SK-N-SH treated with all-trans-retinoic acid at 6 μM for 48 hours (cell line): ENCODE data around the gene CD22.

Source experiments
- ATAC-seq: fragments of 200-7000 bp; cut with Tn5 transposase; 3 replicates; pipeline ENCODE4 v1.9.1; 2020; ENCODE audit warnings: mild to moderate bottlenecking, moderate library complexity
- ARNTL ChIP-seq: fragments of 450-650 bp; formaldehyde crosslinking; IDR thresholded peaks from 2 replicates; pipeline ENCODE4 v1.5.0; 2020; ENCODE audit warnings: low read depth, mild to moderate bottlenecking, moderate library complexity, borderline replicate concordance
- BACH2 ChIP-seq: fragments of 250-450 bp; sonication (Bioruptor Pico); IDR thresholded peaks from 2 replicates; pipeline ENCODE4 v1.9.0; 2021; ENCODE audit warnings: mild to moderate bottlenecking, borderline replicate concordance
- ESRRG ChIP-seq: fragments of 250-450 bp; sonication (Bioruptor Pico); IDR thresholded peaks from 2 replicates; pipeline ENCODE4 v1.6.1; 2021; ENCODE audit warnings: mild to moderate bottlenecking
- GLIS3 ChIP-seq: fragments of 250-450 bp; sonication (Bioruptor Pico); IDR thresholded peaks from 2 replicates; pipeline ENCODE4 v1.5.0; 2020; ENCODE audit warnings: mild to moderate bottlenecking, moderate library complexity
- ISL1 ChIP-seq: fragments of 250-450 bp; sonication (Bioruptor Pico); IDR thresholded peaks from 2 replicates; pipeline ENCODE4 v2.1.2; 2022; ENCODE audit warnings: mild to moderate bottlenecking, moderate library complexity
- OSR1 ChIP-seq: fragments of 250-450 bp; sonication (Bioruptor Pico); IDR thresholded peaks from 2 replicates; pipeline ENCODE4 v1.8.0; 2022; ENCODE audit warnings: moderate library complexity, mild to moderate bottlenecking, inconsistent platforms
- PPARA ChIP-seq: fragments of 250-450 bp; sonication (Bioruptor Pico); IDR thresholded peaks from 2 replicates; pipeline ENCODE4 v1.5.0; 2020; ENCODE audit warnings: mild to moderate bottlenecking, borderline replicate concordance
- RARB ChIP-seq: fragments of 250-450 bp; sonication (Bioruptor Pico); IDR thresholded peaks from 2 replicates; pipeline ENCODE4 v1.8.0; 2021; ENCODE audit warnings: mild to moderate bottlenecking, moderate library complexity
- SNAI2 ChIP-seq: fragments of 250-450 bp; sonication (Bioruptor Pico); IDR thresholded peaks from 2 replicates; pipeline ENCODE4 v1.5.0; 2020; ENCODE audit warnings: mild to moderate bottlenecking, moderate library complexity
- TCF4 ChIP-seq: fragments of 250-450 bp; sonication (Bioruptor Pico); IDR thresholded peaks from 2 replicates; pipeline ENCODE4 v1.8.0; 2021; ENCODE audit warnings: mild to moderate bottlenecking, moderate library complexity, borderline replicate concordance
- TOX ChIP-seq: fragments of 250-450 bp; sonication (Bioruptor Pico); IDR thresholded peaks from 2 replicates; pipeline ENCODE4 v1.8.0; 2021; ENCODE audit warnings: mild to moderate bottlenecking, moderate library complexity, borderline replicate concordance
- ZC3H10 ChIP-seq: fragments of 250-450 bp; sonication (Bioruptor Pico); IDR thresholded peaks from 2 replicates; pipeline ENCODE4 v1.5.1; 2021; ENCODE audit warnings: mild to moderate bottlenecking, moderate library complexity
- ZFP30 ChIP-seq: fragments of 450-650 bp; formaldehyde crosslinking; IDR thresholded peaks from 2 replicates; pipeline ENCODE4 v1.5.0; 2022; ENCODE audit warnings: mild to moderate bottlenecking, moderate library complexity
- ZNF565 ChIP-seq: fragments of 450-650 bp; formaldehyde crosslinking; conservative IDR thresholded peaks from 2 replicates; pipeline ENCODE4 v1.5.0; 2020; ENCODE audit warnings: low read depth, mild to moderate bottlenecking, moderate library complexity
- ZNF70 ChIP-seq: fragments of 450-650 bp; formaldehyde crosslinking; IDR thresholded peaks from 2 replicates; pipeline ENCODE4 v1.5.0; 2020; ENCODE audit warnings: mild to moderate bottlenecking, moderate library complexity
- ZNF8 ChIP-seq: fragments of 450-650 bp; formaldehyde crosslinking; IDR thresholded peaks from 2 replicates; pipeline ENCODE4 v1.5.0; 2020; ENCODE audit warnings: mild to moderate bottlenecking, moderate library complexity
- TF ChIP-seq, protein P1 (sequence below): fragments of 250-450 bp; sonication (Bioruptor Pico); IDR thresholded peaks from 2 replicates; pipeline ENCODE4 v1.5.1; 2021; ENCODE audit warnings: mild to moderate bottlenecking, moderate library complexity
- TF ChIP-seq, protein P2 (sequence below): fragments of 250-450 bp; sonication (Bioruptor Pico); IDR thresholded peaks from 2 replicates; pipeline ENCODE4 v1.5.0; 2020; ENCODE audit warnings: mild to moderate bottlenecking, moderate library complexity
- TF ChIP-seq, protein P3 (sequence below): fragments of 250-450 bp; sonication (Bioruptor Pico); IDR thresholded peaks from 2 replicates; pipeline ENCODE4 v1.8.0; 2020; ENCODE audit warnings: mild to moderate bottlenecking, moderate library complexity, borderline replicate concordance
- TF ChIP-seq, protein P4 (sequence below): fragments of 250-450 bp; sonication (Bioruptor Pico); IDR thresholded peaks from 2 replicates; pipeline ENCODE4 v1.5.1; 2020; ENCODE audit warnings: low read depth, mild to moderate bottlenecking, moderate library complexity
- TF ChIP-seq, protein P5 (sequence below): fragments of 250-450 bp; sonication (Bioruptor Pico); IDR thresholded peaks from 2 replicates; pipeline ENCODE4 v1.8.0; 2021; ENCODE audit warnings: low read depth, mild to moderate bottlenecking, moderate library complexity, borderline replicate concordance

The CD22 gene

DNA sequence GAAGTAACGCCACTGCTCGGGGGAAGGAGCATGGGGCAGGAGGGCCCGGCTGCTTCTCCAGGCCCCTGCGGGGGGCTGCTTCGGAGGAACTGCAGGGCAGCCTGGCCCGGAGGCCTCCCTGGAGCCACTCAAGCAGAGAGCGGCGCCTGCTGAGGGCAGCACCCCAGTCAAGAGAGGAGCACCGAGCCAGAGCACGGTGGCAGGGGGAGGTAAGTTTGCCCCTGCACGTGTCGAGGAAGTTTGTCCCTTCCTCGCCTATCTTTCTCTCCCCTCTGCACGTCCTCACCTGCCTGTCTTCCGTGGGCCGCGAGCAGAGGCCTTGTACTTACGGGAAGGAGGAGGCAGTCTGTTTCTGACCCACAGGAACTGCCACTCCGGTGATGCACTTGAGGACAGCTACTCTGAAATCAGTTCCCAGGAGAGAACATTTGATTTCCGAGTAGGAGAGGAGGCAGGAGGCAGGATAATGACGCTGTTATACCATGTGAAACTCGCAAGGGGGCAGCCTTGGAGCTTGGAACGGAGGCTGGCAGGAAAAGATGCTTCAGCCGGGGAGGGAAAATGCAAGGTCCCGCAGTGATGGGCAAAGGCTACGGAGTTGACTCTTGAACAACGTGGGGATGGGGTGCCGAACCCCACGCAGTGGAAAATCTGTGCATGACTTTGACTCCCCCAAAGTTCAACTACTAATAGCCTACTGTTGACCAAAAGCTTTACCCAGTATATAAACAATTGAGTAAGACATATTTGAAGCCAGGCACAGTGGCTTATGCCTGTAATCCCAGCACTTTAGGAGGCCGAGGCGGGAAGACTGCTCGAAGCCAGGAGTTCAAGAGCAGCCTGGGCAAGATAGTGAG, 23.7 kb downstream of the CD22 start:
- TF ChIP-seq, protein P1, sequence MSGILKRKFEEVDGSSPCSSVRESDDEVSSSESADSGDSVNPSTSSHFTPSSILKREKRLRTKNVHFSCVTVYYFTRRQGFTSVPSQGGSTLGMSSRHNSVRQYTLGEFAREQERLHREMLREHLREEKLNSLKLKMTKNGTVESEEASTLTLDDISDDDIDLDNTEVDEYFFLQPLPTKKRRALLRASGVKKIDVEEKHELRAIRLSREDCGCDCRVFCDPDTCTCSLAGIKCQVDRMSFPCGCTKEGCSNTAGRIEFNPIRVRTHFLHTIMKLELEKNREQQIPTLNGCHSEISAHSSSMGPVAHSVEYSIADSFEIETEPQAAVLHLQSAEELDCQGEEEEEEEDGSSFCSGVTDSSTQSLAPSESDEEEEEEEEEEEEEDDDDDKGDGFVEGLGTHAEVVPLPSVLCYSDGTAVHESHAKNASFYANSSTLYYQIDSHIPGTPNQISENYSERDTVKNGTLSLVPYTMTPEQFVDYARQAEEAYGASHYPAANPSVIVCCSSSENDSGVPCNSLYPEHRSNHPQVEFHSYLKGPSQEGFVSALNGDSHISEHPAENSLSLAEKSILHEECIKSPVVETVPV: no peak
- TF ChIP-seq, protein P2, sequence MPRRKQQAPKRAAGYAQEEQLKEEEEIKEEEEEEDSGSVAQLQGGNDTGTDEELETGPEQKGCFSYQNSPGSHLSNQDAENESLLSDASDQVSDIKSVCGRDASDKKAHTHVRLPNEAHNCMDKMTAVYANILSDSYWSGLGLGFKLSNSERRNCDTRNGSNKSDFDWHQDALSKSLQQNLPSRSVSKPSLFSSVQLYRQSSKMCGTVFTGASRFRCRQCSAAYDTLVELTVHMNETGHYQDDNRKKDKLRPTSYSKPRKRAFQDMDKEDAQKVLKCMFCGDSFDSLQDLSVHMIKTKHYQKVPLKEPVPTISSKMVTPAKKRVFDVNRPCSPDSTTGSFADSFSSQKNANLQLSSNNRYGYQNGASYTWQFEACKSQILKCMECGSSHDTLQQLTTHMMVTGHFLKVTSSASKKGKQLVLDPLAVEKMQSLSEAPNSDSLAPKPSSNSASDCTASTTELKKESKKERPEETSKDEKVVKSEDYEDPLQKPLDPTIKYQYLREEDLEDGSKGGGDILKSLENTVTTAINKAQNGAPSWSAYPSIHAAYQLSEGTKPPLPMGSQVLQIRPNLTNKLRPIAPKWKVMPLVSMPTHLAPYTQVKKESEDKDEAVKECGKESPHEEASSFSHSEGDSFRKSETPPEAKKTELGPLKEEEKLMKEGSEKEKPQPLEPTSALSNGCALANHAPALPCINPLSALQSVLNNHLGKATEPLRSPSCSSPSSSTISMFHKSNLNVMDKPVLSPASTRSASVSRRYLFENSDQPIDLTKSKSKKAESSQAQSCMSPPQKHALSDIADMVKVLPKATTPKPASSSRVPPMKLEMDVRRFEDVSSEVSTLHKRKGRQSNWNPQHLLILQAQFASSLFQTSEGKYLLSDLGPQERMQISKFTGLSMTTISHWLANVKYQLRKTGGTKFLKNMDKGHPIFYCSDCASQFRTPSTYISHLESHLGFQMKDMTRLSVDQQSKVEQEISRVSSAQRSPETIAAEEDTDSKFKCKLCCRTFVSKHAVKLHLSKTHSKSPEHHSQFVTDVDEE (CRISPR knock-in tag): no peak
- peak; percentile 89 for ATAC-seq

DNA sequence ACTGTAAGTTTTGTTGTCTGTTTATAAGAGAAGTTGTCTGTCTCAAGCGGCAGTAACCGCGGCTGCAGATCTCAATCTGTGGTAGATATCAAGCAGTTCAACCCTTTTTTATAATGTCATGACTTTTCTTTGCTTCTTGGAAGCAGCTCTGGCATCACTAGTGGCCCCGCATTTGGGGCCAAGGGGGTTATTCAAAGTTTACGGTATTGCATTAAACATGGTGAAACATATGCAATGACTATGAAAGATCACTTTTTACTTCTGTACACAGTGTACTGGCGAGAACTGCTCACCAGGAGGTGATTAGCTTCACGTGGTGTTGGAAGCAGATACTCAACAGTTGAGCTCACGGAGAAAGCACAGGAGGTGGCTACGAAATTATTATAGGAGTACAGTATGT, 24.6 kb downstream of the CD22 start:
- ATAC-seq: no peak
- TF ChIP-seq PPARA (CRISPR knock-in tag): no peak
- no peak for TF ChIP-seq ZNF70 (CRISPR knock-in tag)
- TF ChIP-seq, protein P2 (CRISPR knock-in tag): no peak
- TF ChIP-seq ZC3H10 (CRISPR knock-in tag): no peak
- TF ChIP-seq, protein P1: no peak
- no peak for TF ChIP-seq ARNTL
- no peak for TF ChIP-seq ZNF8 (CRISPR knock-in tag)
- no peak for TF ChIP-seq ZFP30 (CRISPR knock-in tag)
- TF ChIP-seq TCF4 (CRISPR knock-in tag): no peak
- TF ChIP-seq ZNF565: no peak
- no peak for TF ChIP-seq SNAI2 (CRISPR knock-in tag)
- TF ChIP-seq, protein P3, sequence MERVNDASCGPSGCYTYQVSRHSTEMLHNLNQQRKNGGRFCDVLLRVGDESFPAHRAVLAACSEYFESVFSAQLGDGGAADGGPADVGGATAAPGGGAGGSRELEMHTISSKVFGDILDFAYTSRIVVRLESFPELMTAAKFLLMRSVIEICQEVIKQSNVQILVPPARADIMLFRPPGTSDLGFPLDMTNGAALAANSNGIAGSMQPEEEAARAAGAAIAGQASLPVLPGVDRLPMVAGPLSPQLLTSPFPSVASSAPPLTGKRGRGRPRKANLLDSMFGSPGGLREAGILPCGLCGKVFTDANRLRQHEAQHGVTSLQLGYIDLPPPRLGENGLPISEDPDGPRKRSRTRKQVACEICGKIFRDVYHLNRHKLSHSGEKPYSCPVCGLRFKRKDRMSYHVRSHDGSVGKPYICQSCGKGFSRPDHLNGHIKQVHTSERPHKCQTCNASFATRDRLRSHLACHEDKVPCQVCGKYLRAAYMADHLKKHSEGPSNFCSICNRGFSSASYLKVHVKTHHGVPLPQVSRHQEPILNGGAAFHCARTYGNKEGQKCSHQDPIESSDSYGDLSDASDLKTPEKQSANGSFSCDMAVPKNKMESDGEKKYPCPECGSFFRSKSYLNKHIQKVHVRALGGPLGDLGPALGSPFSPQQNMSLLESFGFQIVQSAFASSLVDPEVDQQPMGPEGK: no peak
- no peak for TF ChIP-seq RARB
- TF ChIP-seq TOX: no peak
- TF ChIP-seq ISL1 (CRISPR knock-in tag): no peak
- TF ChIP-seq, all 23 proteins: peak for 0

DNA sequence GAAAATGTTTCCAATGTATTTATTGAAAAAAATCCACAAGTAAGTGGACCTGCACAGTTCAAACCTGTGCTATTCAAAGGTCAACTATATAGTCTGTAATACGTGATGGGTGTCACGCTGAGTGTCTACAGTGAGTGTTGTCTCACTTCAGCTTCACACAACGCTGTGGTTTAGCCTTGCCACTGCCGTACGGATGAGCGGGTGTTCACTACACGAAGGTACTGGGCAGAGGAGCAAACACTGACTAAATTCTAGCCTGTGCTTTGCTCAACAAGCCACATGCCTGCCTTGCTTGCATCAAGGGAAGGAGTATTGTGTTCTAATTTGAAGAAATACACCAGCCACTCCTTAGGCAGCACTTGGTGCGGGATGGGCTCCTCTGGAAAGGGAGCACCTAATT, 25.9 kb downstream of the CD22 start:
- ATAC-seq: no peak
- TF ChIP-seq ZFP30 (CRISPR knock-in tag) (no peak), TCF4 (CRISPR knock-in tag) (no peak), RARB (no peak), ZNF8 (CRISPR knock-in tag) (no peak), BACH2 (CRISPR knock-in tag) (no peak), GLIS3 (no peak), ESRRG (CRISPR knock-in tag) (no peak), OSR1 (CRISPR knock-in tag) (no peak), ISL1 (CRISPR knock-in tag) (no peak), SNAI2 (CRISPR knock-in tag) (no peak), ZNF565 (no peak), ZC3H10 (CRISPR knock-in tag) (no peak), ZNF70 (CRISPR knock-in tag) (no peak), TOX (no peak)
- TF ChIP-seq, protein P4, sequence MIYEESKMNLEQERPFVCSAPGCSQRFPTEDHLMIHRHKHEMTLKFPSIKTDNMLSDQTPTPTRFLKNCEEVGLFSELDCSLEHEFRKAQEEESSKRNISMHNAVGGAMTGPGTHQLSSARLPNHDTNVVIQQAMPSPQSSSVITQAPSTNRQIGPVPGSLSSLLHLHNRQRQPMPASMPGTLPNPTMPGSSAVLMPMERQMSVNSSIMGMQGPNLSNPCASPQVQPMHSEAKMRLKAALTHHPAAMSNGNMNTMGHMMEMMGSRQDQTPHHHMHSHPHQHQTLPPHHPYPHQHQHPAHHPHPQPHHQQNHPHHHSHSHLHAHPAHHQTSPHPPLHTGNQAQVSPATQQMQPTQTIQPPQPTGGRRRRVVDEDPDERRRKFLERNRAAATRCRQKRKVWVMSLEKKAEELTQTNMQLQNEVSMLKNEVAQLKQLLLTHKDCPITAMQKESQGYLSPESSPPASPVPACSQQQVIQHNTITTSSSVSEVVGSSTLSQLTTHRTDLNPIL (CRISPR knock-in tag): no peak
- TF ChIP-seq, protein P5, sequence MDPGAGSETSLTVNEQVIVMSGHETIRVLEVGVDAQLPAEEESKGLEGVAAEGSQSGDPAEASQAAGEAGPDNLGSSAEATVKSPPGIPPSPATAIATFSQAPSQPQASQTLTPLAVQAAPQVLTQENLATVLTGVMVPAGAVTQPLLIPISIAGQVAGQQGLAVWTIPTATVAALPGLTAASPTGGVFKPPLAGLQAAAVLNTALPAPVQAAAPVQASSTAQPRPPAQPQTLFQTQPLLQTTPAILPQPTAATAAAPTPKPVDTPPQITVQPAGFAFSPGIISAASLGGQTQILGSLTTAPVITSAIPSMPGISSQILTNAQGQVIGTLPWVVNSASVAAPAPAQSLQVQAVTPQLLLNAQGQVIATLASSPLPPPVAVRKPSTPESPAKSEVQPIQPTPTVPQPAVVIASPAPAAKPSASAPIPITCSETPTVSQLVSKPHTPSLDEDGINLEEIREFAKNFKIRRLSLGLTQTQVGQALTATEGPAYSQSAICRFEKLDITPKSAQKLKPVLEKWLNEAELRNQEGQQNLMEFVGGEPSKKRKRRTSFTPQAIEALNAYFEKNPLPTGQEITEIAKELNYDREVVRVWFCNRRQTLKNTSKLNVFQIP (CRISPR knock-in tag): no peak
- TF ChIP-seq, protein P1: no peak
